Measurements from ENCODE around the gene BPIFB4. TPM values are rescaled to one million over a fixed set of nuclear protein-coding genes. Genes with fewer than 3 reads are reported as not detected.

Gene BPIFB4
- total RNA-seq, 1 experiment from 2014 or later = not detected

DNA sequence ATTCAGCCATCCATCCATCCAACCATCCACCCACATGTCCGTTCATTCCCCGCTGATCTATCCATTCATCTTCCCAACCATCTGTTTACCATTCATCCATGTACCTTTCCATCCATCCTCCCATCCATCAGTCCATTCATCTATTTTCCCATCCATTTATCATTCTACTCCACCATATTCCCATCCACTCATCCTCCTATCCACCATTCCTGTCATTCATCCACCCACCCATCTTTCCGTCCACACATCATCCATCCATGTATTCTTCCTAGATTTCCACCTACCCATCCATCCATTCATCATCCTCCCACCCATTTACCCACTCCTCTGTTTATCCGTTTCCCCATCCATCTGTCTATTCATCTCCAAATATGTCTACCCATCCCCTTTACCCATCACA is 41.2 kb upstream of the BPIFB4 start:
- ChIA-PET CTCF (no interaction called here), POLR2A (ENCODE audit: low non-redundant PET) (no interaction called here)
- no peak for DNase-seq (ENCODE audit: low spot score)
- BruUV-seq (replicated peaks) = no TSS peak
- Histone ChIP-seq H3K4me3 (ENCODE audit: low read depth, low read length, poor library complexity, severe bottlenecking) (no peak overlapping the region), H3K27me3 (replicated peaks; ENCODE audit: insufficient read depth, low read depth, low read length, poor library complexity) (no peaks in the 10 kb centered on the region), H3K27ac (ENCODE audit: low read depth, low read length, poor library complexity, severe bottlenecking) (no peak overlapping the region), H3K4me1 (ENCODE audit: insufficient read depth, low read length, poor library complexity, severe bottlenecking) (no peaks in the 10 kb centered on the region), H3K9me3 (ENCODE audit: low read depth, low read length, poor library complexity, severe bottlenecking) (no peaks in the 10 kb centered on the region), H3K36me3 (ENCODE audit: insufficient read depth, low read length, poor library complexity, severe bottlenecking) (no peaks in the 10 kb centered on the region)
- no peak for TF ChIP-seq EZH2 (IDR thresholded peaks at IDR 0.05; ENCODE audit: borderline replicate concordance, low read depth, low read length, poor library complexity, severe bottlenecking)
- no peak for TF ChIP-seq CTCF (conservative IDR thresholded peaks at IDR 0.05; ENCODE audit: low read depth, low read length)
- intact Hi-C loops (cut with micrococcal nuclease; ENCODE audit: unreplicated experiment) = no loop called here

GRCh38 chr20:33042430-33042829 is 37.0 kb upstream of the BPIFB4 start:
- Histone ChIP-seq H3K4me1 (ENCODE audit: insufficient read depth, low read length, poor library complexity, severe bottlenecking) (no peaks in the 10 kb centered on the region), H3K36me3 (ENCODE audit: insufficient read depth, low read length, poor library complexity, severe bottlenecking) (no peaks in the 10 kb centered on the region), H3K27me3 (replicated peaks; ENCODE audit: insufficient read depth, low read depth, low read length, poor library complexity) (no peaks in the 10 kb centered on the region), H3K27ac (ENCODE audit: low read depth, low read length, poor library complexity, severe bottlenecking) (no peak overlapping the region), H3K9me3 (ENCODE audit: low read depth, low read length, poor library complexity, severe bottlenecking) (peaks cover 4% of the 10 kb centered on the region), H3K4me3 (ENCODE audit: low read depth, low read length, poor library complexity, severe bottlenecking) (no peak overlapping the region)
- no peak for DNase-seq (ENCODE audit: low spot score)
- TF ChIP-seq CTCF (conservative IDR thresholded peaks at IDR 0.05; ENCODE audit: low read depth, low read length) (no peak), EZH2 (IDR thresholded peaks at IDR 0.05; ENCODE audit: borderline replicate concordance, low read depth, low read length, poor library complexity, severe bottlenecking) (no peak)
- no TSS peak for BruUV-seq (replicated peaks)
- ChIA-PET POLR2A (ENCODE audit: low non-redundant PET) (no interaction called here), CTCF (no interaction called here)
- intact Hi-C loops (cut with micrococcal nuclease; ENCODE audit: unreplicated experiment) = no loop called here

GRCh38 chr20:33042983-33043730 is 36.3 kb upstream of the BPIFB4 start:
- H3K4me1 ChIP-seq (ENCODE audit: insufficient read depth, low read length, poor library complexity, severe bottlenecking) = no peaks in the 10 kb centered on the region
- no TSS peak for BruUV-seq (replicated peaks)
- H3K9me3 ChIP-seq (ENCODE audit: low read depth, low read length, poor library complexity, severe bottlenecking) = peaks cover 4% of the 10 kb centered on the region
- H3K36me3 ChIP-seq (ENCODE audit: insufficient read depth, low read length, poor library complexity, severe bottlenecking) = no peaks in the 10 kb centered on the region
- POLR2A ChIA-PET (ENCODE audit: low non-redundant PET) = no interaction called here
- no peak for DNase-seq (ENCODE audit: low spot score)
- H3K27ac ChIP-seq (ENCODE audit: low read depth, low read length, poor library complexity, severe bottlenecking) = no peak overlapping the region
- CTCF ChIA-PET = interaction anchor here (0.5 kb wide), 1 partner anchor 1070 kb away, joined by 3 read pairs; no protein-coding TSS in a partner anchor
- intact Hi-C loops (cut with micrococcal nuclease; ENCODE audit: unreplicated experiment) = no loop called here
- no peak overlapping the region for H3K4me3 ChIP-seq (ENCODE audit: low read depth, low read length, poor library complexity, severe bottlenecking)
- no peaks in the 10 kb centered on the region for H3K27me3 ChIP-seq (replicated peaks; ENCODE audit: insufficient read depth, low read depth, low read length, poor library complexity)
- no peak for TF ChIP-seq EZH2 (IDR thresholded peaks at IDR 0.05; ENCODE audit: borderline replicate concordance, low read depth, low read length, poor library complexity, severe bottlenecking)
- no peak for TF ChIP-seq CTCF (conservative IDR thresholded peaks at IDR 0.05; ENCODE audit: low read depth, low read length)
